ENCODE results near the gene SUCLA2. TPM values are rescaled to one million over a fixed set of nuclear protein-coding genes. Genes with fewer than 3 reads are reported as not detected.

Gene SUCLA2
- total and polyA plus RNA-seq, 2 experiments from 2014 or later, result 56.9 to 60.6 TPM

DNA sequence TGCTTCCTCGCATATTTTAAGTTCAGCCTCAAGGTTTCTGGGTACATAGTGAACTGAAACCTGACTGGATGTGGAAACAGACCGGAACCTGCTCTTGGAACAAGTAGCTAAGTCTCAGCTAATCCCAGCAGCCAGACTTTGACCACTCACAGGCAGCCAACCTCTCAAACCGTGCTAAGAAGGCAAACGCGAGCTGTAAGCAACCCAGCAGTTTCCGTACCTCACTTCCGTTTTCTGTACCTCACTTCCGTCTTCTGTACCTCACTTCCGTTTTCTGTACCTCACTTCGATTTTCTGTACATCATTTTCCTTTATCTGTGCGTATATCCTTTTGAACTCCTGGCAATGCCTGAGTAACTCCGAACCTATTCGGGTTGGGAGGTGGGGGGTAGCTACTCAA is 96.8 kb downstream of the SUCLA2 start:
- Histone ChIP-seq H3K9me2 (replicated peaks; ENCODE audit: insufficient read depth) (no peaks in the 10 kb centered on the region), H3K9me3 (ENCODE audit: low read depth) (no peaks in the 10 kb centered on the region), H3K36me3 (replicated peaks; ENCODE audit: insufficient read depth, low read depth) (no peaks in the 10 kb centered on the region), H3K27ac (no peak overlapping the region), H3K27me3 (no peaks in the 10 kb centered on the region), H3K4me3 (no peak overlapping the region), H3K4me2 (no peak overlapping the region), H2AFZ (no peak overlapping the region), H4K20me1 (ENCODE audit: insufficient read depth, poor library complexity, severe bottlenecking) (no peaks in the 10 kb centered on the region), H3K79me2 (no peaks in the 10 kb centered on the region), H3K4me1 (ENCODE audit: insufficient read depth) (no peaks in the 10 kb centered on the region)
- no peak for DNase-seq (ENCODE audit: low spot score)
- WGBS (ENCODE audit: low lambda C conversion rate, missing lambda C conversion rate), result 93% methylated on average over 13 of the region's 13 CpGs
- no peak for TF ChIP-seq EZH2 (IDR thresholded peaks at IDR 0.05; ENCODE audit: borderline replicate concordance)
- TF ChIP-seq, protein P1, sequence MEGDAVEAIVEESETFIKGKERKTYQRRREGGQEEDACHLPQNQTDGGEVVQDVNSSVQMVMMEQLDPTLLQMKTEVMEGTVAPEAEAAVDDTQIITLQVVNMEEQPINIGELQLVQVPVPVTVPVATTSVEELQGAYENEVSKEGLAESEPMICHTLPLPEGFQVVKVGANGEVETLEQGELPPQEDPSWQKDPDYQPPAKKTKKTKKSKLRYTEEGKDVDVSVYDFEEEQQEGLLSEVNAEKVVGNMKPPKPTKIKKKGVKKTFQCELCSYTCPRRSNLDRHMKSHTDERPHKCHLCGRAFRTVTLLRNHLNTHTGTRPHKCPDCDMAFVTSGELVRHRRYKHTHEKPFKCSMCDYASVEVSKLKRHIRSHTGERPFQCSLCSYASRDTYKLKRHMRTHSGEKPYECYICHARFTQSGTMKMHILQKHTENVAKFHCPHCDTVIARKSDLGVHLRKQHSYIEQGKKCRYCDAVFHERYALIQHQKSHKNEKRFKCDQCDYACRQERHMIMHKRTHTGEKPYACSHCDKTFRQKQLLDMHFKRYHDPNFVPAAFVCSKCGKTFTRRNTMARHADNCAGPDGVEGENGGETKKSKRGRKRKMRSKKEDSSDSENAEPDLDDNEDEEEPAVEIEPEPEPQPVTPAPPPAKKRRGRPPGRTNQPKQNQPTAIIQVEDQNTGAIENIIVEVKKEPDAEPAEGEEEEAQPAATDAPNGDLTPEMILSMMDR (IDR thresholded peaks at IDR 0.05; ENCODE audit: poor library complexity), result no peak
- no peak for TF ChIP-seq EZH2phosphoT487 (IDR thresholded peaks at IDR 0.05; ENCODE audit: low read depth, severe bottlenecking, unreplicated experiment)

DNA sequence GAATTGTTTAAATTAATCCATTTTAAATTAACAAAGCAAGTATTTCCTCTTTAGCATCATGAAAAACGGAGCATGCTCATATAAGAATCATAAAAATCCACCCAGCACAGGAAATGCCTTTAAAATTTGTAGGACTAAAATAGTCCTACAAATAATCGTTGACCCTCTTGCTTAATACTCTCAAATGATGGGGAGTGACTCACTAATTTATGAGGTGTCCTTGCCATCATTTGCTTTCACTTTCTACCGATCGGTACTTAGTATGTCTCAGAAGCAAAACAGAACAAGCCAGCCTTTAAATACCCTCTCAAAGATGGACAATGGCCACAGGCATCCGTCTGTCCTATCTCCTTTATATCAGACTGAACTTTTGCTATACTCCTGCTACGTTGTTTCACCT is 97.2 kb downstream of the SUCLA2 start:
- H2AFZ ChIP-seq, result no peak overlapping the region

DNA sequence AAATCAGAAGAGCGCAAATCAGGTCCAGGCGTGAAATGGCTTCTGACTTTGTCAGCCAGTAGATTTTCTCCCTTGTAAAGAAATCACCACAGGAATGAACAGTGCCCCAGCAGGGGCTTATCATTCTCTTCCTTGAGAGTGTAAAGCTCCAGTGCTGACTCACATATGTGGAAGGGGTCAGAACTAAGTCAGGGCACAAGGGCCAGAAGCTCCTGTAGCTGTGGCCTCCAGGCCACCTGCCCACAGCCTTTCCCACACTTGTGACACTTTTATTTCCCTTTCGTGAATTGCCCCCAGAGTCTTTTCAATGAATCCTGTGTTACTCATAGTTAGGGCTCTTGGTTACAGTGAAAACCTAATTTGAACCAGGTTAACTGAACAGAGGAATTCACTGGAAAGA is 99.6 kb downstream of the SUCLA2 start:
- Histone ChIP-seq H3K4me2 (no peak overlapping the region), H3K9me3 (ENCODE audit: low read depth) (no peaks in the 10 kb centered on the region), H2AFZ (no peak overlapping the region), H3K79me2 (no peaks in the 10 kb centered on the region), H4K20me1 (ENCODE audit: insufficient read depth, poor library complexity, severe bottlenecking) (no peaks in the 10 kb centered on the region), H3K9me2 (replicated peaks; ENCODE audit: insufficient read depth) (no peaks in the 10 kb centered on the region), H3K27ac (no peak overlapping the region), H3K4me1 (ENCODE audit: insufficient read depth) (no peaks in the 10 kb centered on the region), H3K4me3 (no peak overlapping the region), H3K27me3 (no peaks in the 10 kb centered on the region), H3K36me3 (replicated peaks; ENCODE audit: insufficient read depth, low read depth) (no peaks in the 10 kb centered on the region)
- WGBS (ENCODE audit: low lambda C conversion rate, missing lambda C conversion rate), result 88% methylated on average over 3 of the region's 3 CpGs
- TF ChIP-seq EZH2phosphoT487 (IDR thresholded peaks at IDR 0.05; ENCODE audit: low read depth, severe bottlenecking, unreplicated experiment) (no peak), EZH2 (IDR thresholded peaks at IDR 0.05; ENCODE audit: borderline replicate concordance) (no peak)
- TF ChIP-seq, protein P1 (IDR thresholded peaks at IDR 0.05; ENCODE audit: poor library complexity), result no peak
- DNase-seq (ENCODE audit: low spot score), result no peak

More for the DNA sequence above, 97.2 kb downstream of the SUCLA2 start:
- Histone ChIP-seq H3K9me3 (ENCODE audit: low read depth) (no peaks in the 10 kb centered on the region), H3K36me3 (replicated peaks; ENCODE audit: insufficient read depth, low read depth) (no peaks in the 10 kb centered on the region), H3K79me2 (no peaks in the 10 kb centered on the region), H3K4me3 (no peak overlapping the region), H3K27ac (no peak overlapping the region), H3K9me2 (replicated peaks; ENCODE audit: insufficient read depth) (no peaks in the 10 kb centered on the region), H4K20me1 (ENCODE audit: insufficient read depth, poor library complexity, severe bottlenecking) (no peaks in the 10 kb centered on the region), H3K27me3 (no peaks in the 10 kb centered on the region), H3K4me2 (no peak overlapping the region), H3K4me1 (ENCODE audit: insufficient read depth) (no peaks in the 10 kb centered on the region)
- WGBS (ENCODE audit: low lambda C conversion rate, missing lambda C conversion rate), result 73% methylated on average over 6 of the region's 6 CpGs
- no peak for TF ChIP-seq EZH2phosphoT487 (IDR thresholded peaks at IDR 0.05; ENCODE audit: low read depth, severe bottlenecking, unreplicated experiment)
- TF ChIP-seq, protein P1 (IDR thresholded peaks at IDR 0.05; ENCODE audit: poor library complexity), result no peak
- TF ChIP-seq EZH2 (IDR thresholded peaks at IDR 0.05; ENCODE audit: borderline replicate concordance), result no peak
- DNase-seq (ENCODE audit: low spot score), result no peak

DNA sequence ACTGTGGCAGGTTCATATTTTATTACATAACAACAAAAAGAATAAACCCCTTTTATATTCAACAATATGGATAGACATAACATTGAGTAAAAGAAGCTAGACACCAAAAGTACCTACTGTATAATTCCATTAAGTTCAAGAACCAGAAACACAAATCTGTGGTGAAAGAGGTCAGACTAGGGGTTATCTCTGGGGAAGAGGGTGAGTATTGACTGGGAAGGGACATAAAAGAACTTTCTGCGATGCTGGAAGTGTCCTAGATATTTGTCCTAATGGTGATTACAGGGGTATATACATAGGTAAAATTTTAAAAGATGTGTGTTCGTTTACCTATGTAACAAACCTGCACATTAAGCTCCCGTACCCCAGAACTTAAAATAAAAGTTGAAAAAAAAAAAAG is 103.0 kb downstream of the SUCLA2 start:
- Histone ChIP-seq H3K79me2 (no peaks in the 10 kb centered on the region), H3K4me1 (ENCODE audit: insufficient read depth) (no peaks in the 10 kb centered on the region), H4K20me1 (ENCODE audit: insufficient read depth, poor library complexity, severe bottlenecking) (no peaks in the 10 kb centered on the region), H3K36me3 (replicated peaks; ENCODE audit: insufficient read depth, low read depth) (no peaks in the 10 kb centered on the region), H3K4me3 (no peak overlapping the region), H3K27me3 (no peaks in the 10 kb centered on the region), H3K9me2 (replicated peaks; ENCODE audit: insufficient read depth) (no peaks in the 10 kb centered on the region), H3K4me2 (no peak overlapping the region), H3K27ac (no peak overlapping the region), H2AFZ (no peak overlapping the region), H3K9me3 (ENCODE audit: low read depth) (no peaks in the 10 kb centered on the region)
- no peak for DNase-seq (ENCODE audit: low spot score)
- 53% methylated on average over 3 of the region's 3 CpGs for WGBS (ENCODE audit: low lambda C conversion rate, missing lambda C conversion rate)
- TF ChIP-seq, protein P1 (IDR thresholded peaks at IDR 0.05; ENCODE audit: poor library complexity), result no peak
- TF ChIP-seq EZH2 (IDR thresholded peaks at IDR 0.05; ENCODE audit: borderline replicate concordance) (no peak), EZH2phosphoT487 (IDR thresholded peaks at IDR 0.05; ENCODE audit: low read depth, severe bottlenecking, unreplicated experiment) (no peak)

Measured in hepatocyte (in vitro differentiated cells).